Right atrium auricular region (tissue), 2 donors: ENCODE results near the gene SLC15A3. TPM values are rescaled to one million over a fixed set of nuclear protein-coding genes. Genes with fewer than 3 reads are reported as not detected.

Source experiments
- DNase-seq: peaks from one replicate; pipeline ENCODE4 v3.0.0-alpha.2; 2019; ENCODE audit warnings: low spot score
- H3K27ac ChIP-seq, 2 donors: fragments of 200-600 bp; sonication (generic); 1 replicate in 1 of 2; 2 replicates in 1 of 2; pipeline ENCODE4 v1.5.1; 2016 to 2019
- H3K27me3 ChIP-seq, 2 donors: fragments of 200-600 bp; sonication (generic); one replicate each; pipeline versions ENCODE4 v1.5.1 to v1.6.0; 2017 to 2019
- H3K36me3 ChIP-seq: fragments of 200-600 bp; sonication (generic); one replicate; pipeline ENCODE4 v1.5.1; 2016
- H3K4me1 ChIP-seq, 2 donors: fragments of 200-600 bp; sonication (generic); one replicate each; pipeline versions ENCODE4 v1.5.1 to v1.6.0; 2017 to 2019
- H3K4me3 ChIP-seq, 2 donors: fragments of 200-600 bp; sonication (generic); 1 replicate in 1 of 2; 2 replicates in 1 of 2; pipeline ENCODE4 v1.5.1; 2017 to 2019; ENCODE audit warnings: mild to moderate bottlenecking in 1 of 2, moderate library complexity in 1 of 2
- H3K9me3 ChIP-seq, 2 donors: fragments of 200-600 bp; sonication (generic); one replicate each; pipeline ENCODE4 v1.5.1; 2019
- CTCF ChIP-seq, 2 donors: fragments of 200-600 bp; sonication (generic); IDR thresholded peaks; one replicate each; pipeline ENCODE4 v1.5.1; 2019; ENCODE audit warnings: antibody characterized with exemption in 2 of 2
- total RNA-seq, 2 donors: library from RNA; depleted of rRNA; stranded (reverse); fragments of >200 nt; gene quantifications; one replicate each; pipeline ENCODE4 v1.1.0, GENCODE V29; 2016

Gene SLC15A3
- total RNA-seq, 2 donors from 2014 or later = 12.9 to 17.5 TPM

GRCh38 chr11:60918939-60919265, 33.1 kb downstream of the SLC15A3 start:
- Histone ChIP-seq H3K27me3 (no peaks in the 10 kb centered on the region), H3K9me3 (no peaks in the 10 kb centered on the region), H3K36me3 (peaks cover 38% of the 10 kb centered on the region), H3K4me1 (peaks cover 0 to 57% of the 10 kb centered on the region in 2 donors), H3K4me3 (no peak overlapping the region), H3K27ac (no peak overlapping the region)
- TF ChIP-seq CTCF (IDR thresholded peaks at IDR 0.05) = no peak
- no peak for DNase-seq

- DNase-seq = no peak
- H3K36me3 ChIP-seq = peaks cover 38% of the 10 kb centered on the region
- H3K4me1 ChIP-seq = peaks cover 0 to 54% of the 10 kb centered on the region in 2 donors
- H3K27me3 ChIP-seq = no peaks in the 10 kb centered on the region
- no peak overlapping the region for H3K4me3 ChIP-seq
- no peak for TF ChIP-seq CTCF (IDR thresholded peaks at IDR 0.05)
- no peaks in the 10 kb centered on the region for H3K9me3 ChIP-seq
- H3K27ac ChIP-seq = no peak overlapping the region
Measured at GRCh38 chr11:60918251-60918938, 33.6 kb downstream of the SLC15A3 start.

GRCh38 chr11:60917267-60917666, 34.7 kb downstream of the SLC15A3 start:
- no peak for DNase-seq
- Histone ChIP-seq H3K27ac (no peak overlapping the region), H3K4me3 (no peak overlapping the region), H3K36me3 (peaks cover 29% of the 10 kb centered on the region), H3K27me3 (no peaks in the 10 kb centered on the region), H3K9me3 (no peaks in the 10 kb centered on the region), H3K4me1 (peaks cover 0 to 64% of the 10 kb centered on the region in 2 donors)
- no peak for TF ChIP-seq CTCF (IDR thresholded peaks at IDR 0.05)

GRCh38 chr11:60916669-60917206, 35.2 kb downstream of the SLC15A3 start:
- no peak overlapping the region for H3K27ac ChIP-seq
- no peak for DNase-seq
- H3K27me3 ChIP-seq = no peaks in the 10 kb centered on the region
- no peak for TF ChIP-seq CTCF (IDR thresholded peaks at IDR 0.05)
- no peak overlapping the region for H3K4me3 ChIP-seq
- H3K4me1 ChIP-seq = peaks cover 0 to 64% of the 10 kb centered on the region in 2 donors
- peaks cover 24% of the 10 kb centered on the region for H3K36me3 ChIP-seq
- no peaks in the 10 kb centered on the region for H3K9me3 ChIP-seq

GRCh38 chr11:60915248-60915914, 36.6 kb downstream of the SLC15A3 start:
- DNase-seq = peak; percentile 88
- Histone ChIP-seq H3K36me3 (peaks cover 10% of the 10 kb centered on the region), H3K27ac (peak overlapping the region; percentile 93 to 95), H3K27me3 (no peaks in the 10 kb centered on the region), H3K4me1 (peaks cover 0 to 74% of the 10 kb centered on the region in 2 donors), H3K4me3 (peak overlapping the region; percentile 82 to 83), H3K9me3 (no peaks in the 10 kb centered on the region)
- TF ChIP-seq CTCF (IDR thresholded peaks at IDR 0.05) = peak in 1 of 2 donors; percentile 64
